AG10803 (cell line): ENCODE data around the gene CIBAR2.
A peak's percentile ranks its signal among the peaks of the same experiment; 100 is the strongest.

Experiments used
- DNase-seq: peaks from one replicate; pipeline ENCODE4 v3.0.0; 2010; ENCODE audit warnings: low read depth
- H3K4me3 ChIP-seq: 2 replicates; pipeline ENCODE4 v1.5.1; 2011; ENCODE audit warnings: mild to moderate bottlenecking, low read length, control low read depth
- CTCF ChIP-seq: conservative IDR thresholded peaks from 2 replicates; pipeline ENCODE4 v1.5.1; 2011; ENCODE audit warnings: mild to moderate bottlenecking, low read length, control low read depth, inconsistent platforms

The CIBAR2 gene

DNA sequence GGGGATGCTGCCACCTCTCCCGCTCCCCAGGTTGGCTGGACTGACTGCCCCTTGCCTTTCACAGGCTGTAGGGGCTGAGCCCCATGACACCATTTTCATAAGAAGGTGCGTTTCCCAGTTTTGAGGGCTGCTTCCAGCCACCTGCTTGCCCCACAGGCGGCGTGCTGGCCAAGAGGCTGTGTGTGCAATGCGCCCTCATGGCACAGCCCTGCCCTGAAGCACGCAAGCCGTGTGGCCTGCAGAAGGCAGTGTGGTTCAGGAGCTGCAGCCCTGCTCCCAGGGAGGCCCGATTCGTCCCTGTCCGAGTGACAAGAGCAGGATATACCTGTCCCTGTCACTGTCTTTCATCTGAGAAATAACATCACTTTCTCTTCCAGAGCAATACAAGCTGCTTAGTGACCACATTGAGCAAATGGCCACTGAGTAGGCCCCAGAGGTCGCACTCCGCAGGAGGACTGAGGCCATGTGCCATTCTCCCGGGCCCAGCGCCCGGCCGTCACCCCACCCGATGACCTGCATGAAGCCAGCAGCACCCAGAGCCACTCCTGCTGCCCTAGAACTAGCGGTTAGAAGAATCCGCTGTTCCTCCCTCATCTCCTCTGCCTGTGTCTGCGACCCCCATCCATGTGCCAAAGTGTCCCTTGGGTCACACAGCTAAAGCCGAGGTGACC lies 24.2 kb downstream of the CIBAR2 start:
- no peak overlapping the region for H3K4me3 ChIP-seq
- TF ChIP-seq CTCF: no peak
- DNase-seq: no peak

DNA sequence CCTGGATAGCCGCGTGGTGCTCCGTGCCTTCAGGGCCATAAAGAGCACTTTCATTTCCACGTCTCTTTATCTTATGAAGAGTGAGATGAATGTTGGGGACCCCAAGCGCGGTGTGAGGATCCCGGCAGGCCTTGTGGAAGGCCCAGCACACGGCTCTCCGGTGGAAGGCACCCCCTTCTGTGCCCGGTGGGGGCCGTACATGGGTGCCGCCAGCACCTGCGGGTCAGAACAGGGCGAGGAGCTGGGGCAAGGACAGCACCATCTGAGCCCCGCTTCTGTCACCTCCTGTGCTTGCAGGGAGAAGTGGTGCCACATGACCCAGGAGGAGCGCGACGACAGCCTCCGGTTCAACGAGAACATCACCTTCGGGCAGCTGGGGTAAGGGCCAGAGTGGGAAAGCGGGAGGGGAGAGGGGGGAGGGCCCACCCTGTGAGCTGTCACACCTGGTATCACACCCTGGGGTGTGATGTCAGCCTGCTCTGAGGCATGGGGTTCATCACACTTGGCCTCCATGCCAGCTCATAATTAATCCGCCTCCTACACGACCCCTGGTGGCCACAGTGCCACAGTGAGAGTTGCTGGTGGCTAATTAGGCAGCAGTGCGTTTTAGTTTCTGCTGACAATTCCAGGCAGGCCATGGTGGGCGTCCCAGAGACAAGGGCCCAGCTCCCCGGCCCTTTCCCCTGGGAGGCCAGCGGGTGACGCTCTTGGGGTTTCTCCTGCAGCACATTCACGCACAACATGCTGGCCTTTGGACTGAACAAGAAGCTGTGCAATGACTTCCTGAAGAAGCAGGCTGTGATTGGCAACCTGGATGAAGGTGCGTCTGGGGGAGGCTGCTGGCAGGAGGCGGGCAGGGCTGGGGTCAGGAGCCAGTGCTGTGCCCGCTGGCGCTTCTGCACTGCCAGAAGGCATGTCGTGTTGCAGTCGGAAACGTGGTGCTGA lies 25.7 kb downstream of the CIBAR2 start:
- H3K4me3 ChIP-seq: no peak overlapping the region
- peak; percentile 62 for DNase-seq
- peak; percentile 81 for TF ChIP-seq CTCF

DNA sequence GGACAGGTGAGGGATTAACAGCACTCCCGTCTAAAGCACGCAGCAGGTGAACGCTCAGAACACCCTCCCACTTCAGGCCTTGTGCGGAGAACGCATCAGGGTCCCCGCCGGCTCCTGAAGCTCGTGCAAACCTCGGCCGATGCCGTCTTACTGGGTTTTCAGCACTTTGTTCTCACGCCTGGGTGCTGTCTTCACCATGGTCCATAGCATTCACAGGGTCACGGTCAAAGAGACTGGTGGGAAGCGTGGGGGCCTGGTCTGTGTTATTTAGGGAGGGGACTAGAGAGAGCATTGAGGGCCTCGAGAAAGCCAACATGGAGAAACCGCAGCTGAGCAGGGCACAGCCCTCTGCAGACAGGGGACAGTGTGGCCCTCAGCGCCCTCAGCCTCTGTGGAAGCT lies 26.6 kb downstream of the CIBAR2 start:
- DNase-seq: no peak
- no peak for TF ChIP-seq CTCF
- H3K4me3 ChIP-seq: no peak overlapping the region

DNA sequence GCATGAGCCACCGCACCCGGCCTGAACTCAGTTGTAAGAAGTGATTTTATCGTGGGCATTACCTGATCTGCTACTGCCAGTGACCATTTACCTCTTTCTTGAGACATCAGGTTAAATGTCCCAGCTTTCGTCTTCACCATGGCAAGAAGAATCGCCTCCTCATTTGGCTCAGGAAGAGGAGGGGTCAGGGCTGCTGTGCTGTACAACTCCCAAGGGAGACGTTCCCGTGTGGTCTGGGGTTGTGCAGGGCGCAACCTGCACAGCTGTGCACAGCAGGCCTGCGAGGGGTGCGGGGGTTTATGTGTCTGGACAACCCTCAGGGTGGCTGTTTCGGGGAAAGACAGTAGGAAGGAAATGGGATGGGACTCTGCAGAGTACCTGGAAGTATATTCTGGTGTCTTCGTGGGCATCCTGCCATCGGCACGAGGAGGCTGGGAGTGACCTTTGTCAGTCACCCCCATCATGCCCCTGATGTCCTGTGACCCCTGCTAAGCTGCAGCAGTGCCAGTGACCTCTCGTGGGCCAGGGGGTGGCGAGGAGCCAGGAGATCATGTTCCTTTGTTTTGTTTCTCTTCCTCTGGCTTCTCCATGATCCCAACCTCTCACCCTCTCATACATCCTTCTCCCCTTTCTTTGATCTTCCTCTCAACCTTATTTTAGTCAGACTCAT lies 27.3 kb downstream of the CIBAR2 start:
- DNase-seq: no peak
- TF ChIP-seq CTCF: no peak
- no peak overlapping the region for H3K4me3 ChIP-seq

GRCh38 chr16:85083051-85083639 lies 29.1 kb downstream of the CIBAR2 start:
- TF ChIP-seq CTCF: no peak
- no peak overlapping the region for H3K4me3 ChIP-seq
- DNase-seq: no peak

DNA sequence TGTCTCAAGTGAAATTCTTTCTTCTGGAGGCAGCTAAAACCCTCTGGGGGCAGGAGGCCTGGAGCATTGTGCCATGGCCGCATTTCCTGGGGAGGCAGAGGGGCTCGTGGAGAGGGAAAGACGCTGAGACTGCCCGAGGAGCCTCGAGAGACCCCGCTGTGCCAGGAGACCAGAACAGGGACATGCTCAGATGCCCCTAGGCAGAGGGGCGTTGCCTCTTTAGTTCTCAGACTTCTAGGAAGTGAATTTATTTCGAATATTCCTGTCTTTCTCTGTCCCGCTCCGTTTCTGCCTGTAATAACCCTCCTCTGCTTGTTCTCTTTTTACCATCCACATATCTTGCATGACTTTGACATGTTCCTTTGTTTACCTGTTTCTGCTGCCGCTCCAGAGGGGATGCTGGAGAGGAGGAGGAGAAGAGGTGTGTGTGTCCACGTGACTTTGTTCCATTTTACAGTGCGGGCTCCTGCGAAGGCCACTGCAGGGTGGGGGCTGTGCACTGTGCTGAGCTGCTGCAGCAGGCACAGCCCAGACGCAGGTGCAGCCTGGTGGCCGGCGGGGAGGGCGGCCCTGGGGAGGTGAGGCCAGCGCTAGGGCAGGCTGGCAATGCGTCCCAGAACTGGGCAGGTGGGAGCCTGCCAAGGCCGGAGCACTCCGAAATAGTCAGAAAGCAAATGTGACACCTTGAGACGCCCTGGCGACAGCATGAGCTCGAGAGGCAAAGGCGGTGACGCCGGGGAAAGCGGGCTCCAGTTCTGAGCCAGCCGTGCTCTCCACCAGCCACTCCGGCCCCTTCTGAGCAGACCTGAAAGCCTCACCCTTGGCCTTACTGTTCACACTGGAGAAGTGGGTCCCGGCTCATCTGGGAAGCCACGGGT lies 29.9 kb downstream of the CIBAR2 start:
- DNase-seq: no peak
- TF ChIP-seq CTCF: no peak
- no peak overlapping the region for H3K4me3 ChIP-seq
